Sciatic nerve (tissue), 2 donors: ENCODE results near the gene SGSH. TPM values are rescaled to one million over a fixed set of nuclear protein-coding genes. Genes with fewer than 3 reads are reported as not detected.
"Not testable (repeated sequence)": the region's sequence is repeated elsewhere in the genome, so short reads cannot be mapped to it uniquely, and the experiment has no call there.

Source experiments
- ATAC-seq: fragments of 200-7000 bp; cut with Tn5 transposase; one replicate; pipeline ENCODE4 v1.9.1; 2020; ENCODE audit warnings: mild to moderate bottlenecking, moderate library complexity
- DNase-seq: peaks from one replicate; pipeline ENCODE4 v3.0.0-alpha.2; 2020; ENCODE audit warnings: low spot score
- intact Hi-C: fragments of 100-400 bp; cut with DNase I; formaldehyde crosslinking; loops from one replicate; pipeline ENCODE4 v1.14.2; 2022
- total RNA-seq: library from RNA; stranded (reverse); fragmentation: NEBNext Ultra II Directional; extraction: Animal tissue kit (Norgen Biotek cat#: 25700); gene quantifications from one replicate; pipeline ENCODE4 v1.2.1, GENCODE V29; 2021
- donor health status: DM: no; HTN: no; CAD: no.
- donor health status: DM: no; HTN: no; CAD: no.

The SGSH gene
- total RNA-seq, 1 donor from 2014 or later: 46.8 TPM

DNA sequence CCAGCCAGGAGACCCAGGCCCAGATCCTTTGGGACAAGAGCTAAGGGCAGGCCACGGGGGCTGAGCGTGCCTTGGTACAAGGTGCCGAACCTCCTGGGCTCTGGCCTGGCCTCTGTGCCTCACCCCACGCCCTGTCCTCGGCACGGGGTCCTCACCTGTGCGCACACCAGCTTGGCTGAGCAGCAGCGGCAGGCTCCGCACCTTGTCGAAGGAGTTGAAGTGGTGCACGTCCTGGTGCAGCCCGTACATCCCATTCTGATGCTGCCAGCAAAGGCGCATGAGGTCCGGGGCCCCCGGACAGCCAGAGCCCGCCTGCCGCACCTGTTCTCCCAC lies 5.3 kb downstream of the SGSH start:
- ATAC-seq: no peak
- intact Hi-C loops: no loop called here
- no peak for DNase-seq

DNA sequence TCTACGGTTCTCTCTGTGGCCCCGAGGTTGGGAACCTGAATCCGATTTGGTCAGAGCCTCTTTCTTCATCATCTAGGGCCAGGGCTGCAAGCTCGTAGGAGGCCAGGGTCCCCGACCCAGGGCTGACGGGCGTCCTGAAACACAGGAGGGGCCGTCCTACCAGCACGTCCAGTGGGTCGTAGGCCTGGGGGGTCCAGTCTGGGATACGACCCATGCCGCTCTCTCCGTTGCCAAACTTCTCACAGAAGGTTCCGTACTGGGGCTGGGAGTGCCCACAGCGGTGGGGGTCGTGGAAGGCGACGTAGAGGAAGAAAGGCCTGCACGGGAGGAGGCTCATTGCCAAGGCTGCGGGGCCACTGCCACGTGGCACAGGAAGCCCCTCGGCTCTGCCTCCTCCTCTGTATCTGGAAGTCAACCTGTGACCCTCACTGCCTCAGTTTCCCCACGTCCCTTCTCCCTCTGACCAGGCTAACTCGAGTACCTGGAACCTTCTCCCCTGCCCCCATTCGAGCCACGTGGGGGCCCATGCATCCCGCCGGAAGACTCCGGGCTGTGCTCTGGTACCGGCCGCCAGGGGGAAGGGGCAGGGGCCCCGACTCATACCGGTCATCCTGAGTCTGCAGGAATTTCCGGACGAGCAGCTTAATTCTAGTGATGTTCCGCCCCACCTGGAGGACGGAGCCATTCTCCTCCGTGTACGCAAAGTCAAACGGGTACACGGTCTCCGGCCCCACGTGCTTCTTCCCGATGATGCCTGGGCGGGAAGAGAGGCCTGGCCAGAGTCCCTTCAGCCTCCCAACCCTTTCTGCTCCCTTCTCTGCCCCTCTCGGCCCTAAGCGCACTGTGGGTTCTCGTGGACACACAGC lies 5.9 kb downstream of the SGSH start:
- no peak for DNase-seq
- ATAC-seq: no peak
- intact Hi-C loops: no loop called here

DNA sequence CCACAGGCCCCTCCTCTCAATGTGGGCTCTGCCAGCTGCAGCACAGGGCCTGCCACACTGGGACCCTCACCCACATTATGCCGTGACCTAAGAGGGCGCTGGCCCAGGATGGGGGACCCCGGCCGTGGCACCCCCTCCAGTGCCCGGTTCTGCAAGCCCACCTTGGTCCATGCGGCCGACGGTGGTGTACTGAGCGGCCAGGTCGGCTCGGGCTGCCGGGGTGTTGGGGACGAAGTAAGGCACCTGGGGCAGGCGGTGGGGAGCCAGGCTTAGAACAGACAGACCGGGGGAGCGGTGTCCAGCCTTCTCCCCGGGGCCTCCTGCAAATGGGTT lies 6.5 kb downstream of the SGSH start:
- ATAC-seq: no peak
- DNase-seq: no peak
- intact Hi-C loops: no loop called here

DNA sequence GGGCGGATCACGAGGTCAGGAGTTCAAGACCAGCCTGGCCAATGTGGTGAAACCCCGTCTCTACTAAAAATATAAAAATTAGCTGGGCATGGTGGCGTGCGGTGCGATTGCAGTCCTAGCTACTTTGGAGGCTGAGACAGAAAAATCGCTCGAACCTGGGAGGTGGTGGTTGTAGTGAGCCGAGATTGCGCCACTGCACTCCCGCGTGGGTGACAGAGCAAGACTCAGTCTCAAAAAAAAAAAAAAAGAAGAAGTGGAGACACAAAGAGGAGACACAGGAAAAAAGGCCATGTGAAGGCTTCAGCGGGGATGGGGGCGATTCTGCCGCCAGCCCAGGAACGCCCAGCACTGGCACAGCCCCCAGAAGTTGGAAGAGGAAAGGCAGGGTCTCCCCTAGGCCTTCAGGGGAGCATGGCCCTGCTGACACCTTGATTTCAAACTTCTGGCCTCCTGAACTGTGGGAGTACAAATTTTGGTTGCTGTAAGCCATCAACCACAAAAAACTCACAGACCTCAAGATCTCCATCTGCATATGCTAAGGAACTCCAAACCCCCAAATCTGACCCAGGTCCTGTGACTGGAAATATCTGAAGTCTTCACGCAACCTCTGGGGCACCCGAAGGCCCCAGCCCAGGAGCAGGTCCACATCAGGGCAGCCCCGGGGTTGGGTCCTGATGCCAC lies 7.0 kb downstream of the SGSH start:
- intact Hi-C loops: no loop called here
- no peak for DNase-seq
- no peak for ATAC-seq

DNA sequence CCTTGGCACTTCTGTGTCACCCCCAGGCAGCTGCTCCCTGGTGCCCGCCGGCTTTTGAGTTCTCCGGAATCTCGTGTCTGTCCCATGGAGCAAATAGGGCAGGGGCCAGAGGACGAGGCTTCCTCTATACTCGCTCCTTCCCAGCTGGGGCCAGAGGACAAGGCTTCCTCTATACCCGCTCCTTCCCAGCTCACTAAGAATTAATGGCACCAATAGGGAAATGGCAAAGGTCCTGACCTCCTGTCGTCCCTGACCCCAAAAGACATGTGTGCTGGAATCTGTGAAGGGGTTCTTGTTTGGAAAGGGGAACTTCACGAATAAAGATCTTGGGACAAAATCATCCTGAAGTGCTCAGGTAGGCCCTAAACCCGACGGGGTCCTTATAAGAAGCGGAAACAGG lies 7.6 kb downstream of the SGSH start:
- DNase-seq: no peak
- intact Hi-C loops: no loop called here
- no peak for ATAC-seq

DNA sequence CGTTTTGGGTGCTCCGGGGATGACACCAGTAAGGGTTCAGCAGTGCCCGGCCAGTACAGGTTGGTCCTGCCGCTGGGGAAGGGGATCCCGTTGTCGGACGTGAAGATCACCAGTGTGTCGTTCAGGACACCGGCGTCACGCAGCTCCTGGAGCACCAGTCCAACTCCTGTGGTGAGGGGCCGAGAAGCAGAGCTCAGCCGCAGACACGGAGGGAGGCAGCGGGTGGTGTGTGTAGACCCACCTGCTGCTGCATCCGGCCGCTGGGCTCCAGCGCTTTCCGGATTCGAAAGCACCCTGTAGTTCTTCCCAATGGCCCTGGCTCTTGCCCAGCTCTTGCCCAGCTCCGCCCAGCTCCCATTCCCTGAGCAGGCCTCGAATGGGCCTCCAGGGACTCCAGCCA lies 8.0 kb downstream of the SGSH start:
- DNase-seq (no peak), ATAC-seq (no peak)
- intact Hi-C loops: no loop called here

DNA sequence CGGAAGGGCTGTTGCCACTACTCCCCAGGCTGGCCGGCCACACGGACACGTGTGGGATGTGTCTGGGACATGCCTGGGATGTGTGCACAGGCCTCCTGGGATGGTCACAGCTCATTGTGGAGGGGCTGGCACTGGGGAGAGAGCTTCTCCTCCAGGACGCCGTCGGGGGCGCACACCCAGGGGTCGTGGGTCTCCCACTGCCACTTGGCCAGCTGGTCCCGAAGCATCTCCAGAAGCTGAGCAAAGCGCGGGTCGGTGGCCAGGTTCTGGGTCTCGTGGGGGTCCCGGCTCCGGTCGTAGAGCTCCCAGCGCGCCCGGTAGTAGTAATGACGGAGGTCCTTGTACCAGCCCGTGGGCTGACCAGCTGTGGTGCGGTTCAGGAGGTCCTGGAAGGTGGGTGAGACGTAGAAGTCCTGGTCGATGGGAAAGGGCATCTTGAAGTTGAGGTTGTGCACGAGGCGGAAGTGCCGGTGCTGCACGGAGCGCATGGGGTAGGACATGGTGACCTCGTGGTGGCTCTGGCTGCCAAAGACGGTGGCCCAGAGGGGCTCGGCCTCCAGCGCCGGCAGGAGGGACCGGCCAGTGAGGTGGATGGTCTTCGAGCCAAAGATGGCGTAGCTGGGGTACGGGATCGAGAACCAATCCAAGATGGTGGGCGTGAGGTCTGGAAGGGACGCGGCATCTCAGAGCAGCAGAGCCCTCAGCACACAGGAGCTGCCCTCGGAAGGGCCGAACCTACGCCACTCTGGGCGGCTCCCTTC lies 9.6 kb downstream of the SGSH start:
- no peak for ATAC-seq
- intact Hi-C loops: no loop called here
- DNase-seq: no peak

DNA sequence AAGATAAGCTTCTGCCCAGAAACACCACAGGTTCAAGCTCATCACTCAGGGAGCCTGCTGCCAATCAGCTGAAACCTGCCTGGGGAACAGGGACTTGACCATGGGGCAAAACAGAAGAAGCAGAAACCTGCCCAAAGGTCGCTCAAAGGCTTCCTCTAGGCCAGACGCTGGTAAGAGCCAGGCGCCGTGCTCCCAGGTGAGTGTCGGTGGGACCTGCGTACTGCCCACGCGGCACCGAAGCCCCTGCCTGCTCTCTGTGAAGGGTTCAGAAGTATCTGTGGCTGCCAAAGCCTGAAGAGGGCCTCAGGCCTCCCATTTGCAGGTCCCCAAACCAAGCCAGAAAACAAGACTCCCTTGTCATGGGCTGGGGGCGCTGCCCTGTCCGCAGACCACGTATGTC lies 10.4 kb downstream of the SGSH start:
- ATAC-seq: no peak
- intact Hi-C loops: no loop called here
- no peak for DNase-seq

DNA sequence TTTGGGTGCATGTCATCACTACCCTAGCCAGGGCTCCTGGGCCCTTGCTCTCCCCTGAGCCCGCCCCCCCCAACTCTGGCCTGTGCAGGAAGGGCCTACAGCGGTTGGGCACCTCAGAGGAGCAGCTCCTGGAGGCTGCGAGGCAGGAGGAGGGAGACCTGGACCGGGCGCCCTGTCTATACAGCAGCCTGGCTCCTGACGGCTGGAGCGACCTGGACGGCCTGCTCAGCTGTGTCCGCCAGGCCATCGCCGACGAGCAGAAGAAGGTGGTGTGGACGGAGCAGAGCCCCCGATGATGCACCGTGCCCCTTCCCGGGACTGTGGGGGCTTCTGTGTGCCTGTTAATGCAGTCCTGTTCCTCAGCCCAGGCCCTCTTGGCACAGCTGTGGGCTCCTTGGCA lies 12.1 kb downstream of the SGSH start:
- no peak for DNase-seq
- ATAC-seq: no peak
- intact Hi-C loops: no loop called here

DNA sequence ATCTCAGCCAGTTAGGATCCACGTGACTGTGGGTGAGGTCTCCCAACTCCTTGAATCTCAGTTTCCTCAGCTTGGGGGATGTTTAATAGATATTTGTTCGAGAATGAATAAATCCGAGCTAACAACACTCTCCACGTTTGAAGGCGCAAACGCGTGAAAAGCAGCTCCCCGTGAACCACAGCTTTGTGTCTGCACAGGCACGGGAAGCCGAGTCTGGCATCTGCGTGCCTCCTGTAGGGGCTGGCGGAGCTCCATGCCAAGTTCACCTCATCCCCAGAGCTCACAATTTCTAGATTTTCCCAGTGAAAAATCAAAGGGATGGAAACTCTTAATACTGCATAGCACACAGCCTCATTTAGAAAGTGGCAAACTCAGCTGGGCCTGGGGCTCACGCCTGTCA lies 14.3 kb downstream of the SGSH start:
- intact Hi-C loops: no loop called here
- DNase-seq (no peak), ATAC-seq (no peak)

DNA sequence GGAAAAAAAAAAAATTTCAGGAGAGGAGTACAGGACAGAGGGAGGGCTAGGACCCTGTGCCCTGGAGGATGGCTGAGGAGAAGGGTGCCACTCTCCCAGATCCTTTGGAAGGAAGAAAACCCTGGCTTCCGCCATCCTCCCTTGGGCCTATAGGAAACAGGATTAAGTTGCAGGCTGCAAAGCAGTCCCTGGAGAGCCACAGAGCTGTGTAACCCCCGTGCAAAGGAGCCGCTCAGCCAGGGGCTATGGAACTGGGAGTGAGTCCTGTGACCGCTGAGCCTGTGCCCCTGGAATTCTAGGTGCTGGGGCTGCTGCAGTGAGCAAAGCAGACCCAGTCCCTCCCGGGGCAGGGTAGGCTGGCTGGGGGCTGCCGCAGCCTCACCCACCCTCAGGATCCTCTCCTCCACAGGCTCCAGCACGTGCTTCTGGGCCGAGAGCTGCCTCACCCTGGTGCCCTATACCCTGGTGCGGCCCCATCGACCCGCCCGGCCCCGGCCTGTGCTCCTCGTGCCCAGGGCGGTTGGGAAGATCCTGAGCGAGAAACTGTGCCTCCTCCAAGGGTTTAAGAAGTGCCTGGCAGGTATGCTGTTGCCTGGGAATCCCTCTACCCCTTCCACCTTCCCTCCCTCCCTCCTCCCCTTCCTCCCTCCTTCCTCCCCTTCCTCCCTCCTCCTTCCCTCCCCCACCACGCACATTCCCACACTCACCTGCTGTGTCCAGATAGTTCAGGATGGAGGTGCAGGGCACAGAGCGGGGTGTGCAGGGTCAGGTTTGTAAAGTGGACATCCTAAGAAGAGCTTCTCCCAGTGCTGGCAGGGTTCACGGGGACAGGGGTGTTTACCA lies 15.3 kb downstream of the SGSH start:
- DNase-seq: no peak
- intact Hi-C loops: no loop called here

DNA sequence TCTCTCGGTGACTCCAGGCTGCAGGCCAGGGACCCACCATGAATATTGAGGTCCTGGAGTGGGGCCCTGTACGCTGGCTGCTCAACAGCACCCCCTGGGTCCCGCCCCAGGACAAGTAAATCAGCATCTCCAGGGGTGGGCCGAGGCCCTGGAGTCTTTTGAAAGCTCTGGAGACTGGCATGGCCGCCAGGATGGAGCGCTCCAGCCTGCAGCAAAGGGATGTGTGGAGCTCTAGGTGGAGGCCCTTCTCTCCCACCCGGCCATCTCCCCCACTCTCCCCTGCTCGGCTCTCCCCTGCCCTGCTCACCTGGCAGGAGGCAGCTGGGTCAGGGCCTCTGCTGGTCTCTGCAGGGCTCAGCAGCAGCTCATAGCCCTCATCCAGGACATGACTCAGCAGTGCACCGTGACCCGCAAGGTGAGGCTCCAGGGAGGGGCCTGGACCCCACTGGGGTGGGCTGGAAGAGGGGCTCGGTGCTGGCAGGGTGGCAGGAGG lies 16.6 kb downstream of the SGSH start:
- intact Hi-C loops: no loop called here
- peak; percentile 11 for ATAC-seq
- DNase-seq: no peak

More for the DNA sequence above, 15.3 kb downstream of the SGSH start:
- ATAC-seq: no peak

DNA sequence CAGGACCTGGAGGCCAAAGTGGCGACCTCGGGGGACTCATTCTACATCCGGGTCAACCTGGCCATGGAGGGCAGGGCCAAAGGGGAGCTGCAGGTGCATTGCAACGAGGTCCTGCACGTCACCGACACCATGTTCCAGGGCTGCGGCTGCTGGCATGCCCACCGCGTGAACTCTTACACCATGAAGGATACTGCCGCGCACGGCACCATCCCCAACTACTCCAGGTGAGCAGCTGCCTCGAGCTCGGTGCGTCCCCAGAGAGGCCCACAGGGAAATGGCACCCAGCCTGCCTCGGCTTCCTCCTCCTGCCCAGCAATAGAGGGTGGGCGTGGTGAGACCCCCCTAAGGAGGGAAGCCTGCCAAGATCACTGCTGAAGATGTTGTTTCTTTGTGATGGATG lies 17.9 kb downstream of the SGSH start:
- no peak for DNase-seq
- intact Hi-C loops: no loop called here
- no peak for ATAC-seq

DNA sequence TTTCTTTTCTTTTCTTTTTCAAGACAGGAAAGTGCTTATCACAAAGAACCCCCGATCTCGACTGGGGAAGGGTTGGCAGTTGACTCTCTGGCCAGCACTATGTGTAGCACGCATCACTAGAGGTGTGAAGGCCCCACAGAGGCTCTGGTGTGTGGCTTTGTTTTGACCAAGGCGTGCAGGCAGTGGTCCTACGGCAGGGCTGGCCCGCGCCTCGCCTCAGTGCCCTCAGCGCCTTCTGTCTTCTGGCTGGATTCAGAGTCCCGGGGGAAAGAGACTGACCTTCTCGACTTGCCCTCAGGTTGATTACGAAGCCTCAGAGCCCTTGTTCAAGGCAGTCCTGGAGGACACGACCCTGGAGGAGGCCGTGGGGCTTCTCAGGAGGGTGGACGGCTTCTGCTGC lies 18.7 kb downstream of the SGSH start:
- DNase-seq (no peak), ATAC-seq (no peak)
- intact Hi-C loops: no loop called here

DNA sequence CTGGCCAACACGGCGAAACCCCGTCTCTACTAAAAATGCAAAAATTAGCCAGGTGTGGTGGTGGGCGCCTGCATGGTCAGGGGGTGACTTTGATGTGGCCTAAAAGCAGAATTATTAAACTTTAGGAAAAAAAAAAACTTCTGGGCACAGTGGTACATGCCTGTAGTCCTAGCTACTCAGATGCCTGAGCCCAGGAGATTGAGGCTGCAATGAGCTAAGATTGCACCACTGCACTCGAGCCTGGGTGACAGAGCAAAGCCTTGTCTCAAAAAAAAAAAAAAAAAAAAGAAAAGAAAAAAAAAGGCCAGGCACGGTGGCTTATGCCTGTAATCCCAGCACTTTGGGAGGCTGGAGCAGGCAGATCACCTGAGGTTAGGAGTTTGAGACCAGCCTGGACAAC lies 20.8 kb downstream of the SGSH start:
- ATAC-seq, DNase-seq, intact Hi-C loops: not testable (repeated sequence)

DNA sequence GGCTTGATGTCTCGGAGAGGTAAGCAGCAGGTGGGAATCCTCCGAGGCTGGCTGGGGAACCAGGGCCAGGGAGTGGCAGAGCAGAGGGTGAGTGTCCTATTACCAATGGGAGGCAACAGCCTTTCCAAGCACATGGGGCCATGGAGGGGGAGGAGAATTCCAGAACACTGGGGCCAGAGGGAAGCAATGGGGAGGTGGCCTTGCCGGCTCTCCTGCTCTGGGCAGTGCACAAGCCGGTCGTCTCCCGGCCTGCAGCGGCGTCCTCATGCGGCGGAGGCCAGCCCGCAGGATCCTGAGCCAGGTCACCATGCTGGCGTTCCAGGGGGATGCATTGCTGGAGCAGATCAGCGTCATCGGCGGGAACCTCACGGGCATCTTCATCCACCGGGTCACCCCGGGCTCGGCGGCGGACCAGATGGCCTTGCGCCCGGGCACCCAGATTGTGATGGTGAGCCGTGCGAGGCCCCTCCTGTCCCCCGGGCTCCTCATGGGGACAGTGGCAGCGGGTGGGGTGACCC lies 21.9 kb downstream of the SGSH start:
- ATAC-seq (no peak), DNase-seq (no peak)
- intact Hi-C loops: no loop called here

DNA sequence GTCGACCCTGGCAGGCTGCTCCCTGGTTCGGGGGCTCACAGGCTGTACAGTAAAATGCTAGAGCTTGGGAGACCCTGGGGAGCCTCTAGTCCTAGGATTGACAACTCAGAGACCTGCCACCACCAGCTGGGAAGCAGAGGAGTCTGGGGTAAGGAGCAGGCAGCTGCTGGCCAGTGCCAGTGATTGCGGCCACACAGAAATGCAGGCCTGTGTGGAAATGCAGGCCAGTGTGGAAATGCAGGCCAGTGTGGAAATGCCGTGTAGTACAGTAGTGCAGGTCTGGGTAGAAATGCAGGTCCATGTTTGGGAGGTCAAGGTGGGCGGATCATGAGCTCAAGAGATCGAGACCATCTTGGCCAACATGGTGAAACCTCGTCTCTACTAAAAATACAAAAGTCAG lies 23.5 kb downstream of the SGSH start:
- ATAC-seq (no peak), DNase-seq (no peak)
- intact Hi-C loops: no loop called here

DNA sequence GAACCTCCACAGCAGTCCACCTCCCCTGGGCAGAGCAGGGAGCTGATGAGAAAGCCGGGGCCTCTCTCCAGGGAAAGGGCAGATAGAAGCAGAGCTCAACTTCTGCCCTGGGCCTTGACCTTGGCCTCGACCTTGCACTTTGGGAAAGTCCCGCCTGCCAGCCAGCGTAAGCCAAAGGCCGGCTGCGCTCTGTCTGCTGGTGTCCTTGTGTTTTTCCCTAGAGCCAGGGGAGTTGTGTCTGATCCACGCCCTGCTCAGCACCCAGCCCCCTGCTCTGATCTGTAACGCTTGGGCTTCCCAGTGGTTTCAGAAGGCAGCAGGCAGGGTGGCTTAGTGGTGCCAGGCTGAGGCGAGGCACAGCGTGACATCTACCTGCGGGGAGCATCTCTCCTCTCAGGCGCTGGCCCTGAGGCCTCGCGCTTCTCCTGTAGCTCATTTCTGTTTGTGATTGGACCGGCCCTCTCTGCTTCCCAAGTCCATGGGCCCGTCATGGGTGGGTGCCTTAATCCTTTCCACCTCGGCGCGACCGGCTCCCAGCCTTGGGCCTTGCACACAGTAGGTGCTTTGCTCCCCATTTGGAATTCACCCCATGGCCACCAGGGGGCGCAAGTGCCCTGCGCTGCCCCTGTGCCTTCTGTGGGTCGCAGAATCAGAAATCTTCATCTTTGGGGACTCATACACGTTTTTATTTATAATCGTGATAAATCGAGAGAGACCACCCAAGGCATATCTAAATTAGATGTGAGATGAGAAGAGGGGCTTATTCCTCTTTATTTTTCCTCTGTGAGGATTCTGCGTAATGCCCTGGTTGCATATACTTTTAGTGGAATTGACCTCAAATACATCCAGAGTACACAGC lies 24.2 kb downstream of the SGSH start:
- ATAC-seq (no peak), DNase-seq (no peak)
- intact Hi-C loops: no loop called here
